Spinal cord (tissue), 10 donors: Measurements from ENCODE around the gene STOML1. TPM values are rescaled to one million over a fixed set of nuclear protein-coding genes. Genes with fewer than 3 reads are reported as not detected.
A peak's percentile ranks its signal among the peaks of the same experiment; 100 is the strongest.

ENCODE experiments used
- DNase-seq, 6 donors: peaks; one replicate each; pipeline versions ENCODE4 v3.0.0 to v3.0.0-alpha.2; 2013 to 2015; ENCODE audit warnings: low spot score in 6 of 6, low read depth in 4 of 6
- H3K27ac ChIP-seq: one replicate; pipeline ENCODE4 v1.5.1; 2013; ENCODE audit warnings: low read depth, low read length, control low read depth
- H3K27me3 ChIP-seq: one replicate; pipeline ENCODE4 v1.6.1; 2013; ENCODE audit warnings: low read length; ENCODE audit not compliant: control insufficient read depth, insufficient read depth
- H3K36me3 ChIP-seq: one replicate; pipeline ENCODE4 v1.6.1; 2013; ENCODE audit warnings: low read length; ENCODE audit not compliant: control insufficient read depth, insufficient read depth
- H3K4me1 ChIP-seq: one replicate; pipeline ENCODE4 v1.6.1; 2013; ENCODE audit warnings: low read length; ENCODE audit not compliant: control insufficient read depth, insufficient read depth
- H3K4me3 ChIP-seq: one replicate; pipeline ENCODE4 v1.5.1; 2013; ENCODE audit warnings: low read depth, low read length, control low read depth
- H3K9me3 ChIP-seq: one replicate; pipeline ENCODE4 v1.6.1; 2013; ENCODE audit warnings: low read length; ENCODE audit not compliant: control insufficient read depth, insufficient read depth
- WGBS: methylation state at CpG from one replicate; pipeline ENCODE4 v1.1.5; 2013; ENCODE audit warnings: missing lambda C conversion rate; ENCODE audit not compliant: insufficient coverage; 5-methylcytosine and 5-hydroxymethylcytosine counted together
- polyA plus RNA-seq, 2 donors: library from polyadenylated mRNA; unstranded; fragments of 120-200 nt; gene quantifications; one replicate each; pipeline ENCODE4 v1.2.1, GENCODE V29; 2013; ENCODE audit not compliant: insufficient read length in 2 of 2
- total RNA-seq, 2 donors: library from RNA; depleted of rRNA in 1 of 2; stranded (reverse); fragments of 120-200 nt in 1 of 2; fragments of >200 nt in 1 of 2; gene quantifications; one replicate each; pipeline versions ENCODE4 v1.2.3 to v1.2.4, GENCODE V29; 2013 to 2014
- donor health status: healthy.

The STOML1 gene
- total and polyA plus RNA-seq, 4 donors = 26.8 to 57.9 (median 44.8) TPM

DNA sequence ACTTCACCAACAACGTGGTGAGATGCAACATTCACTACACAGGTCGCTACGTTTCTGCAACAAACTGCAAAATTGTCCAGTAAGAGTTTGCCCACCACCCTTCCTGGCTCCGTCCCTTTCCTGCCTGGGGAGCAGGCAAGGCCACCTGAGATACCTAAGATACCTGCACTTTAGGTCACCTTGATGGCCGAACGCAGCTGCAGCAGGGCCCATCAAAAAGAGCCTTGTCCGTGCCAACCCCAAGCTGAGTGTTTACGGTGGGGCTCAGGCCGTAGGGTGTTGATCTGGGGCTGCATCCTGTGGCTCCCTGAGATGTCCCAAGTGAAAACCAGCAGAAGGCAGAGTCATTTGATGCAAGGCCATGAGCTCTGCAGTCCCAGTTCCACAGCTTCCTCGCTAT lies 42.6 kb downstream of the STOML1 start:
- H3K36me3 ChIP-seq = peaks cover 25% of the 10 kb centered on the region
- 94% methylated on average over 10 of the region's 10 CpGs for WGBS
- H3K27ac ChIP-seq = no peak overlapping the region
- no peaks in the 10 kb centered on the region for H3K27me3 ChIP-seq
- no peak for DNase-seq
- H3K4me1 ChIP-seq = peaks cover 25% of the 10 kb centered on the region
- no peak overlapping the region for H3K4me3 ChIP-seq
- H3K9me3 ChIP-seq = no peaks in the 10 kb centered on the region

GRCh38 chr15:73948982-73949381 lies 43.1 kb downstream of the STOML1 start:
- Histone ChIP-seq H3K27ac (no peak overlapping the region), H3K4me3 (no peak overlapping the region), H3K27me3 (no peaks in the 10 kb centered on the region), H3K9me3 (no peaks in the 10 kb centered on the region), H3K4me1 (peaks cover 28% of the 10 kb centered on the region), H3K36me3 (peaks cover 25% of the 10 kb centered on the region)
- DNase-seq = no peak
- WGBS = 86% methylated on average over 2 of the region's 4 CpGs

GRCh38 chr15:73948396-73948795 lies 43.7 kb downstream of the STOML1 start:
- Histone ChIP-seq H3K36me3 (peaks cover 25% of the 10 kb centered on the region), H3K27me3 (no peaks in the 10 kb centered on the region), H3K9me3 (no peaks in the 10 kb centered on the region), H3K4me1 (peaks cover 28% of the 10 kb centered on the region), H3K4me3 (no peak overlapping the region), H3K27ac (no peak overlapping the region)
- DNase-seq = no peak
- WGBS = 89% methylated on average over 4 of the region's 4 CpGs

GRCh38 chr15:73947651-73948050 lies 44.4 kb downstream of the STOML1 start:
- 91% methylated on average over 8 of the region's 9 CpGs for WGBS
- H3K4me3 ChIP-seq = no peak overlapping the region

DNA sequence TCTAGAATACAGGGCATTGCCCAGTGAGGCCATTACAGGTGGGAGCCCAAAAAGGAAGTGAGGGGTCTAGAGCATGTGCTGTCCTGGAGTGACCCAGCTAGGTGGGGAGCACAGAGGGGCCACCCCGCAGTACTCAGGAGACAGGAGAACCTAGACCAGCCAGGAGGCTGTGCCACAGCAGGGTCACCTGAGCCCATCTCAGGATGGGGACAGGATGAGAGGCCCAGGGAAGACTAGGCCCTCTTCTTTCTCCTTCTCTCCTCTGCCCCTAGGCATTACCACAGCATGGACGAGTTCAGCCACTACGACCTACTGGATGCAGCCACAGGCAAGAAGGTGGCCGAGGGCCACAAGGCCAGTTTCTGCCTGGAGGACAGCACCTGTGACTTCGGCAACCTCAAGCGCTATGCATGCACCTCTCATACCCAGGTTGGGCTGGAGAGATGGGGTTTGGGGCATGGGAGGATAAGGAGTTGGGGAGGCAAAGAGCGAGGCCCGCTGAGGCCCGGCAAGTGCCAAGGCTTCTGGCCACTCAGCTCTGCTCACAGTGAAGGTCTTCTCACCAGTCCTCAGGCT lies 45.2 kb downstream of the STOML1 start:
- no peaks in the 10 kb centered on the region for H3K9me3 ChIP-seq
- 98% methylated on average over 9 of the region's 9 CpGs for WGBS
- H3K4me3 ChIP-seq = no peak overlapping the region
- peaks cover 20% of the 10 kb centered on the region for H3K4me1 ChIP-seq
- no peak overlapping the region for H3K27ac ChIP-seq
- H3K36me3 ChIP-seq = peaks cover 15% of the 10 kb centered on the region
- no peaks in the 10 kb centered on the region for H3K27me3 ChIP-seq
- no peak for DNase-seq

More at GRCh38 chr15:73947651-73948050, 44.4 kb downstream of the STOML1 start:
- H3K36me3 ChIP-seq = peaks cover 23% of the 10 kb centered on the region
- H3K9me3 ChIP-seq = no peaks in the 10 kb centered on the region
- no peaks in the 10 kb centered on the region for H3K27me3 ChIP-seq
- no peak for DNase-seq
- no peak overlapping the region for H3K27ac ChIP-seq
- H3K4me1 ChIP-seq = peaks cover 27% of the 10 kb centered on the region

- H3K27me3 ChIP-seq = no peaks in the 10 kb centered on the region
- H3K4me3 ChIP-seq = no peak overlapping the region
- no peak overlapping the region for H3K27ac ChIP-seq
- peaks cover 12% of the 10 kb centered on the region for H3K36me3 ChIP-seq
- WGBS = 80% methylated on average over 14 of the region's 17 CpGs
- peaks cover 15% of the 10 kb centered on the region for H3K4me1 ChIP-seq
- DNase-seq = no peak
- no peaks in the 10 kb centered on the region for H3K9me3 ChIP-seq
Measured at GRCh38 chr15:73946046-73946721, 45.9 kb downstream of the STOML1 start.

GRCh38 chr15:73945130-73945508 lies 47.0 kb downstream of the STOML1 start:
- Histone ChIP-seq H3K4me3 (no peak overlapping the region), H3K27ac (no peak overlapping the region), H3K9me3 (no peaks in the 10 kb centered on the region), H3K27me3 (no peaks in the 10 kb centered on the region), H3K4me1 (peaks cover 15% of the 10 kb centered on the region), H3K36me3 (peaks cover 12% of the 10 kb centered on the region)
- 88% methylated on average over 3 of the region's 4 CpGs for whole genome bisulfite sequencing
- DNase-seq = no peak

DNA sequence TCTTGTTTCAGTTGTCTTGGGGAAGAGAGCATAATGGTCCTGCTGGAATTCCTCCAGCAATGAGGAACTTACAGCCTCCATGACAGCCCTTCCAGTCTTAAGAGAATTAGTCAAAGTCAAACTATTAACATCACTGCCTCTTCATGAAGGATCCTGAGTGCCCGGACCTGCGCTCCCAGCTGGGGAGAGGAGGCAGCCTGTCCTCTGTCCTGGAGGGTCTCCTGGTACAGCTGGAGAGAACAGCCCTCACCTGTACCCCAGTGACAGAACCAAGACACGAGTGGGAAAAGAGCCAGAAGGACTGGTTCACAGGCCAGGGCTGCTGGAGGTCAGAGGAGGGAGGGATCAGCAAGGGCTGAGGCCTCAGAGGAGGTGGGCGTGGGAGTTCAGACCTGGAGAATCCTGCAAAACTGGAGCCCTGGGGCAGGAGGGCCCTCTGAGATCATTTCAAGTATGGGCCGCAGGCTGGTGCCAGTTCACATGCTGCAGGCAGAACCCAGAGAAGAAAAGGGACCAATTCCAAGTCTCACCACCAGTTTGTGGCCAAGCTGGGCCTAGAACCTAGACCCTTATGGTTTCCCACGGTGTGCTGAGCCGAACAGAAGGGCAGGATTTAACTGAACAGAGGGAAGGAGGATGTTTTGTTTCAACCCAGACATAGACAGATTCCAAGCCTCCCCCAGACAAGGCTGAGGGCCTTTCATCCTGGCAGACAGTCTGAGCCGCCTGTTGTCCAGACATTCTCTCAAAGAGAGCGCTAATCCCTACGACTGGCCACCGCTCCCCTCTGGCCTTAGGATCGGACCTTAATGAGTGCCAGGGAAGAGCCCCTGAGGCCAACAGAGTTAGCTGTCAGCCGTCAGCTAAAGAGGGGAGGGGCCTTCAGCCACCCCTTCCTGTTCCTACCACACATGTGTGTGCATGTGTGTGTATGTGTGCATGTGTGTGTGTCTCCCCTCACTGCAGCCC lies 47.6 kb downstream of the STOML1 start:
- peaks cover 12% of the 10 kb centered on the region for H3K36me3 ChIP-seq
- no peak overlapping the region for H3K4me3 ChIP-seq
- peak in 1 of 6 donors; percentile 44 for DNase-seq
- H3K27me3 ChIP-seq = no peaks in the 10 kb centered on the region
- 53% methylated on average over 9 of the region's 13 CpGs for WGBS
- no peaks in the 10 kb centered on the region for H3K9me3 ChIP-seq
- H3K27ac ChIP-seq = no peak overlapping the region
- H3K4me1 ChIP-seq = peaks cover 18% of the 10 kb centered on the region

GRCh38 chr15:73942751-73943270 lies 49.3 kb downstream of the STOML1 start:
- no peaks in the 10 kb centered on the region for H3K27me3 ChIP-seq
- H3K4me1 ChIP-seq = peaks cover 24% of the 10 kb centered on the region
- peaks cover 12% of the 10 kb centered on the region for H3K36me3 ChIP-seq
- H3K4me3 ChIP-seq = no peak overlapping the region
- no peak overlapping the region for H3K27ac ChIP-seq
- H3K9me3 ChIP-seq = no peaks in the 10 kb centered on the region
- no peak for DNase-seq
- 89% methylated on average over 1 of the region's 6 CpGs for WGBS
